GM12878 (cell line): Measurements from ENCODE around the gene PTPRM. TPM values are rescaled to one million over a fixed set of nuclear protein-coding genes. Genes with fewer than 3 reads are reported as not detected.

ENCODE experiments used
- ATAC-seq: fragments of 200-7000 bp; cut with Tn5 transposase; 3 replicates; pipeline ENCODE4 v1.9.1; 2020; ENCODE audit warnings: mild to moderate bottlenecking, moderate library complexity
- BruUV-seq: library from RNA; stranded (reverse); fragments of 400-500 nt; replicated peaks from 2 replicates; lab custom pipeline; 2021; lab: Mats Ljungman, UMichigan
- CTCF ChIA-PET: fragments of 300-600 bp; sonication (Branson Sonifier 250); formaldehyde crosslinking; extraction: SDS; loops from one replicate; lab custom pipeline; 2021; ENCODE audit warnings: inconsistent platforms; lab: Yijun Ruan, JAX
- POLR2A ChIA-PET: fragments of 350-600 bp; formaldehyde crosslinking; extraction: SDS; loops from one replicate; lab custom pipeline; 2021; ENCODE audit warnings: inconsistent platforms; lab: Charles Lee
- RAD21 ChIA-PET: fragments of 300-600 bp; sonication (Branson Sonifier 250); formaldehyde crosslinking; loops from one replicate; lab custom pipeline; 2023; ENCODE audit warnings: antibody characterized with exemption; ENCODE audit not compliant: unreplicated experiment; lab: Charles Lee
- SMC1A ChIA-PET: fragments of 300-600 bp; sonication (Branson Sonifier 250); formaldehyde crosslinking; loops from one replicate; lab custom pipeline; 2023; ENCODE audit not compliant: unreplicated experiment, uncharacterized antibody; lab: Charles Lee
- DNase-seq: peaks from one replicate; pipeline ENCODE4 v3.0.0-alpha.2; 2011; ENCODE audit warnings: low read depth, low spot score
- FAIRE-seq: peaks from 3 replicates; lab custom pipeline; 2011; peaks lifted over from hg19 to GRCh38; lab: Jason Lieb, UNC
- H2AFZ ChIP-seq: 2 replicates; pipeline ENCODE4 v1.6.0; 2011; ENCODE audit warnings: low read depth, low read length, control low read depth; ENCODE audit not compliant: control insufficient read depth
- H3K27ac ChIP-seq: 2 replicates; pipeline ENCODE4 v1.5.1; 2011; ENCODE audit warnings: control low read depth; ENCODE audit not compliant: control insufficient read depth, insufficient read depth
- H3K27me3 ChIP-seq, 2 experiments: replicated peaks in 1 of 2; 2 replicates each; pipeline versions ENCODE4 v1.6.0 to v1.6.1; 2011; ENCODE audit warnings: low read length in 1 of 2; ENCODE audit not compliant: control insufficient read depth in 2 of 2, insufficient read depth in 2 of 2
- H3K36me3 ChIP-seq, 2 experiments: 2 replicates each; pipeline ENCODE4 v1.5.1; 2011; ENCODE audit warnings: low read length in 1 of 2; ENCODE audit not compliant: control insufficient read depth in 2 of 2, insufficient read depth in 2 of 2
- H3K4me1 ChIP-seq: 2 replicates; pipeline ENCODE4 v1.6.1; 2011; ENCODE audit warnings: mild to moderate bottlenecking, low read length, moderate library complexity, mixed read lengths; ENCODE audit not compliant: control insufficient read depth, insufficient read depth
- H3K4me2 ChIP-seq: 2 replicates; pipeline ENCODE4 v1.6.0; 2011; ENCODE audit warnings: control low read depth; ENCODE audit not compliant: control insufficient read depth, insufficient read depth
- H3K4me3 ChIP-seq: fragments of 200-600 bp; sonication (generic); 2 replicates; pipeline ENCODE4 v1.5.1; 2016
- H3K79me2 ChIP-seq: 2 replicates; pipeline ENCODE4 v1.6.0; 2011; ENCODE audit warnings: low read length; ENCODE audit not compliant: control insufficient read depth, insufficient read depth
- H3K9ac ChIP-seq: 2 replicates; pipeline ENCODE4 v1.8.0; 2011; ENCODE audit warnings: low read length, control low read depth, mixed read lengths; ENCODE audit not compliant: control insufficient read depth, insufficient read depth
- H3K9me3 ChIP-seq: replicated peaks from 3 replicates; pipeline ENCODE4 v1.5.1; 2011; ENCODE audit warnings: mild to moderate bottlenecking, low read length; ENCODE audit not compliant: control insufficient read depth, insufficient read depth
- H4K20me1 ChIP-seq: 2 replicates; pipeline ENCODE4 v1.6.0; 2011; ENCODE audit not compliant: control insufficient read depth, insufficient read depth
- BACH1 ChIP-seq: fragments of 450-650 bp; IDR thresholded peaks from 2 replicates; pipeline ENCODE4 v1.6.1; 2017; ENCODE audit warnings: mild to moderate bottlenecking, borderline replicate concordance
- BHLHE40 ChIP-seq, 2 experiments: fragments of 450-650 bp in 1 of 2; IDR thresholded peaks; 2 replicates each; pipeline ENCODE4 v1.6.1; 2011 to 2017; ENCODE audit warnings: low read depth in 2 of 2, borderline replicate concordance in 1 of 2, improper control_type of control experiment in 1 of 2, low read length in 1 of 2, mild to moderate bottlenecking in 1 of 2
- CHD2 ChIP-seq: IDR thresholded peaks from 2 replicates; pipeline ENCODE4 v1.6.1; 2011; ENCODE audit warnings: low read depth, low read length, improper control_type of control experiment, borderline replicate concordance
- DPF2 ChIP-seq: fragments of 450-650 bp; IDR thresholded peaks from 2 replicates; pipeline ENCODE4 v1.6.1; 2017; ENCODE audit warnings: mild to moderate bottlenecking
- EGR1 ChIP-seq, 2 experiments: IDR thresholded peaks; 1 replicate in 1 of 2; 2 replicates in 1 of 2; pipeline ENCODE4 v1.6.1; 2011 to 2012; ENCODE audit warnings: low read depth in 2 of 2, low read length in 2 of 2, borderline replicate concordance in 1 of 2, mild to moderate bottlenecking in 1 of 2, moderate library complexity in 1 of 2
- GABPA ChIP-seq: IDR thresholded peaks from 2 replicates; pipeline ENCODE4 v1.6.1; 2014; ENCODE audit warnings: antibody characterized with exemption, low read depth, mild to moderate bottlenecking, inconsistent platforms
- MEF2A ChIP-seq: IDR thresholded peaks from 2 replicates; pipeline ENCODE4 v1.6.1; 2011; ENCODE audit warnings: low read depth, mild to moderate bottlenecking, low read length, moderate library complexity; ENCODE audit not compliant: insufficient read depth
- MYC ChIP-seq: IDR thresholded peaks from 2 replicates; pipeline ENCODE4 v1.6.1; 2011; ENCODE audit warnings: mild to moderate bottlenecking, low read length, moderate library complexity, inconsistent platforms; ENCODE audit not compliant: insufficient read depth, insufficient replicate concordance, insufficient read length, severe bottlenecking
- NFXL1 ChIP-seq: fragments of 450-650 bp; IDR thresholded peaks from 2 replicates; pipeline ENCODE4 v1.6.1; 2017; ENCODE audit warnings: antibody characterized with exemption, mild to moderate bottlenecking, borderline replicate concordance
- NFYA ChIP-seq: IDR thresholded peaks from 2 replicates; pipeline ENCODE4 v1.6.1; 2011; ENCODE audit warnings: low read depth, mild to moderate bottlenecking, low read length, improper control_type of control experiment, borderline replicate concordance
- POLR2AphosphoS2 ChIP-seq: IDR thresholded peaks from 2 replicates; pipeline ENCODE4 v1.6.1; 2011; ENCODE audit warnings: low read depth, mild to moderate bottlenecking, low read length, improper control_type of control experiment, moderate library complexity
- SIN3A ChIP-seq: IDR thresholded peaks from 2 replicates; pipeline ENCODE4 v1.6.1; 2012; ENCODE audit warnings: low read depth, low read length, improper control_type of control experiment
- SREBF1 ChIP-seq: IDR thresholded peaks from 2 replicates; pipeline ENCODE4 v1.6.1; 2012; ENCODE audit warnings: mild to moderate bottlenecking, low read length
- SUZ12 ChIP-seq: fragments of 200-600 bp; sonication (generic); IDR thresholded peaks from one replicate; pipeline ENCODE4 v1.6.1; 2018; ENCODE audit warnings: antibody characterized with exemption, mild to moderate bottlenecking; ENCODE audit not compliant: unreplicated experiment
- in situ Hi-C: fragments of 300-500 bp; cut with MboI; formaldehyde crosslinking; loops from 9 replicates; pipeline ENCODE4 v1.14.3; 2018; ENCODE audit warnings: mixed read lengths
- intact Hi-C: fragments of 100-400 bp; cut with micrococcal nuclease; formaldehyde crosslinking; loops from one replicate; pipeline ENCODE4 v1.14.2; 2022; ENCODE audit not compliant: unreplicated experiment
- polyA plus RNA-seq, 11 experiments: library from polyadenylated mRNA; depleted of rRNA in 4 of 11; unstranded in 6 of 11; stranded (reverse) in 5 of 11; fragments of >200 nt; fragmentation: Nextera tagmentation in 4 of 11; fragmentation: Illumina TruSeq in 1 of 11; extraction: Ambion mirVana in 4 of 11; extraction: Trizol in 1 of 11; gene quantifications; 1 replicate in 1 of 11; 2 replicates in 10 of 11; pipeline versions ENCODE4 v1.2.1 to v1.2.3, GENCODE V29; 2011 to 2016; ENCODE audit warnings: inconsistent platforms in 2 of 11, missing spikeins in 2 of 11, low read depth in 1 of 11
- total RNA-seq, 4 experiments: library from RNA; depleted of rRNA in 3 of 4; stranded (reverse); fragments of >200 nt in 3 of 4; fragmentation: Illumina TruSeq in 1 of 4; extraction: Trizol in 1 of 4; gene quantifications; 2 replicates each; pipeline versions ENCODE4 v1.2.1 to v1.2.3, GENCODE V29; 2013 to 2021
- TF ChIP-seq, protein P1 (sequence below): fragments of 450-650 bp; IDR thresholded peaks from 2 replicates; pipeline ENCODE4 v1.6.1; 2016; ENCODE audit warnings: mild to moderate bottlenecking, moderate library complexity, borderline replicate concordance

The PTPRM gene
- total and polyA plus RNA-seq, 10 of the 15 experiments (the other 5 are each of a cell fraction or from before 2014, with no cell fraction given), result 0.07 to 22.6 (median 0.60) TPM

DNA sequence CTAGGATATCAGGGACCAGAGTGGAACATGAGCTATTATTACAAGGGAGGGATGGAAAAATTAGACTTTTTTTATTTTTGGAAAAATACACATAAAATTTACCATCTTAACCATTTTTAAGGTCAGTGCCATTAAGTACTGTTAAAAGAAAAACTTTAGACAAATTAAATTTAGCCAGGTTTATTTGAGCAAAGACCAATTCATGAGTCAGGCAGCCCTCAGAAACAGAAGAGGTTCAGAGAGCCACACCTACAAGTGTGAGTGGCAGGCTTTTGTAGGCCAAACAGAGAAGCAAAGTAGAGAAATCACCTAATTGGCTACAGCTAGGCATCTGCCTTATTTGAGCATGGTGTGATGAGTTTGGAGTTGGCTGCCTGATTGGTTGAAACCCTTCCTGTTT, 740.8 kb downstream of the PTPRM start:
- Histone ChIP-seq H3K9ac (no peak overlapping the region), H3K9me3 (no peaks in the 10 kb centered on the region), H2AFZ (no peak overlapping the region), H3K4me3 (no peak overlapping the region), H3K79me2 (no peaks in the 10 kb centered on the region), H4K20me1 (no peaks in the 10 kb centered on the region), H3K27me3 (no peaks in the 10 kb centered on the region), H3K4me2 (no peak overlapping the region), H3K27ac (no peak overlapping the region), H3K4me1 (no peaks in the 10 kb centered on the region), H3K36me3 (no peaks in the 10 kb centered on the region)
- ChIA-PET RAD21 (no interaction called here), SMC1A (no interaction called here), CTCF (no interaction called here), POLR2A (no interaction called here)
- no TSS peak for BruUV-seq
- ATAC-seq (no peak), FAIRE-seq (no peak), DNase-seq (no peak)
- no peak for TF ChIP-seq MYC
- TF ChIP-seq GABPA, result no peak
- TF ChIP-seq POLR2AphosphoS2, result no peak
- no peak for TF ChIP-seq SUZ12
- TF ChIP-seq CHD2, result no peak
- no peak for TF ChIP-seq MEF2A
- no peak for TF ChIP-seq BHLHE40 (IDR thresholded peaks at IDR 0.05; ENCODE audit: borderline replicate concordance in 1 of 2, low read depth in 2 of 2, low read length in 1 of 2)
- TF ChIP-seq BACH1, result no peak
- no peak for TF ChIP-seq DPF2
- no peak for TF ChIP-seq NFYA
- TF ChIP-seq EGR1 (IDR thresholded peaks at IDR 0.05; ENCODE audit: borderline replicate concordance in 1 of 2, low read depth in 2 of 2, low read length in 2 of 2), result no peak
- TF ChIP-seq SREBF1, result no peak
- TF ChIP-seq, protein P1, sequence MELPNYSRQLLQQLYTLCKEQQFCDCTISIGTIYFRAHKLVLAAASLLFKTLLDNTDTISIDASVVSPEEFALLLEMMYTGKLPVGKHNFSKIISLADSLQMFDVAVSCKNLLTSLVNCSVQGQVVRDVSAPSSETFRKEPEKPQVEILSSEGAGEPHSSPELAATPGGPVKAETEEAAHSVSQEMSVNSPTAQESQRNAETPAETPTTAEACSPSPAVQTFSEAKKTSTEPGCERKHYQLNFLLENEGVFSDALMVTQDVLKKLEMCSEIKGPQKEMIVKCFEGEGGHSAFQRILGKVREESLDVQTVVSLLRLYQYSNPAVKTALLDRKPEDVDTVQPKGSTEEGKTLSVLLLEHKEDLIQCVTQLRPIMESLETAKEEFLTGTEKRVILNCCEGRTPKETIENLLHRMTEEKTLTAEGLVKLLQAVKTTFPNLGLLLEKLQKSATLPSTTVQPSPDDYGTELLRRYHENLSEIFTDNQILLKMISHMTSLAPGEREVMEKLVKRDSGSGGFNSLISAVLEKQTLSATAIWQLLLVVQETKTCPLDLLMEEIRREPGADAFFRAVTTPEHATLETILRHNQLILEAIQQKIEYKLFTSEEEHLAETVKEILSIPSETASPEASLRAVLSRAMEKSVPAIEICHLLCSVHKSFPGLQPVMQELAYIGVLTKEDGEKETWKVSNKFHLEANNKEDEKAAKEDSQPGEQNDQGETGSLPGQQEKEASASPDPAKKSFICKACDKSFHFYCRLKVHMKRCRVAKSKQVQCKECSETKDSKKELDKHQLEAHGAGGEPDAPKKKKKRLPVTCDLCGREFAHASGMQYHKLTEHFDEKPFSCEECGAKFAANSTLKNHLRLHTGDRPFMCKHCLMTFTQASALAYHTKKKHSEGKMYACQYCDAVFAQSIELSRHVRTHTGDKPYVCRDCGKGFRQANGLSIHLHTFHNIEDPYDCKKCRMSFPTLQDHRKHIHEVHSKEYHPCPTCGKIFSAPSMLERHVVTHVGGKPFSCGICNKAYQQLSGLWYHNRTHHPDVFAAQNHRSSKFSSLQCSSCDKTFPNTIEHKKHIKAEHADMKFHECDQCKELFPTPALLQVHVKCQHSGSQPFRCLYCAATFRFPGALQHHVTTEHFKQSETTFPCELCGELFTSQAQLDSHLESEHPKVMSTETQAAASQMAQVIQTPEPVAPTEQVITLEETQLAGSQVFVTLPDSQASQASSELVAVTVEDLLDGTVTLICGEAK, result no peak
- TF ChIP-seq NFXL1, result no peak
- no peak for TF ChIP-seq SIN3A
- intact Hi-C loops (no loop called here), in situ Hi-C loops (no loop called here)
